T-cell (primary cell): ENCODE data around the gene PES1. TPM values are rescaled to one million over a fixed set of nuclear protein-coding genes. Genes with fewer than 3 reads are reported as not detected.

Experiments
- ATAC-seq, 4 experiments: fragments of 200-7000 bp in 3 of 4; fragments of 150-1000 bp in 1 of 4; cut with Tn5 transposase; replicated peaks in 1 of 4; 1 replicate in 3 of 4; 2 replicates in 1 of 4; pipeline ENCODE4 v1.10.0; 2021; ENCODE audit warnings: moderate library complexity in 3 of 4, mild to moderate bottlenecking in 2 of 4, moderate number of reproducible peaks in 1 of 4
- CTCF ChIA-PET, 2 donors: fragments of 300-600 bp; sonication (Branson Sonifier 250); formaldehyde crosslinking; loops; one replicate each; lab custom pipeline; 2022; ENCODE audit warnings: antibody characterized with exemption in 2 of 2; lab: Charles Lee
- POLR2A ChIA-PET, 2 donors: fragments of 300-600 bp; sonication (Branson Sonifier 250); formaldehyde crosslinking; loops; one replicate each; lab custom pipeline; 2022; ENCODE audit warnings: antibody characterized with exemption in 2 of 2; lab: Charles Lee
- DNase-seq, 35 experiments: peaks; one replicate each; pipeline versions ENCODE4 v3.0.0 to v3.0.0-alpha.2; 2013 to 2023
- H3K27ac ChIP-seq: one replicate; pipeline ENCODE4 v1.5.1; 2013; ENCODE audit warnings: low read length
- H3K27me3 ChIP-seq, 2 experiments: replicated peaks in 1 of 2; 1 replicate in 1 of 2; 2 replicates in 1 of 2; pipeline versions ENCODE4 v1.6.1 to v1.7.0; 2013; ENCODE audit warnings: low read length in 1 of 2, mixed read lengths in 1 of 2; ENCODE audit not compliant: control insufficient read depth in 2 of 2, insufficient read depth in 2 of 2; ENCODE audit errors: extremely low read depth in 1 of 2
- H3K36me3 ChIP-seq, 2 donors: 1 replicate in 1 of 2; 2 replicates in 1 of 2; pipeline versions ENCODE4 v1.6.1 to v1.7.0; 2013; ENCODE audit warnings: low read length in 1 of 2; ENCODE audit not compliant: control insufficient read depth in 2 of 2, insufficient read depth in 1 of 2; ENCODE audit errors: extremely low read depth in 1 of 2
- H3K4me1 ChIP-seq, 2 experiments: 1 replicate in 1 of 2; 2 replicates in 1 of 2; pipeline versions ENCODE4 v1.6.1 to v1.7.0; 2013; ENCODE audit warnings: low read length in 2 of 2, mixed read lengths in 1 of 2; ENCODE audit not compliant: insufficient read depth in 2 of 2, control insufficient read depth in 1 of 2; ENCODE audit errors: extremely low read depth in 1 of 2
- H3K4me3 ChIP-seq, 2 donors: 1 replicate in 1 of 2; 2 replicates in 1 of 2; pipeline versions ENCODE4 v1.5.1 to v1.7.0; 2013; ENCODE audit warnings: mild to moderate bottlenecking in 2 of 2, low read length in 1 of 2, moderate library complexity in 1 of 2; ENCODE audit not compliant: control insufficient read depth in 1 of 2; ENCODE audit errors: extremely low read depth in 1 of 2
- H3K9me3 ChIP-seq: 2 replicates; pipeline ENCODE4 v1.7.0; 2013
- H3K27ac Mint-ChIP-seq, 2 donors: one replicate each; pipeline ENCODE4 v1.8.0; 2020 to 2021; ENCODE audit warnings: mild to moderate bottlenecking in 2 of 2, mixed read lengths in 2 of 2
- H3K27me3 Mint-ChIP-seq, 2 donors: one replicate each; pipeline ENCODE4 v1.8.0; 2021 to 2022; ENCODE audit warnings: mixed read lengths in 2 of 2
- H3K36me3 Mint-ChIP-seq: one replicate; pipeline ENCODE4 v1.8.0; 2021; ENCODE audit warnings: mixed read lengths
- H3K4me1 Mint-ChIP-seq, 3 donors: one replicate each; pipeline ENCODE4 v1.8.0; 2020 to 2022; ENCODE audit warnings: mixed read lengths in 3 of 3, mild to moderate bottlenecking in 1 of 3
- H3K4me3 Mint-ChIP-seq, 3 donors: one replicate each; pipeline ENCODE4 v1.8.0; 2020 to 2022; ENCODE audit warnings: mild to moderate bottlenecking in 3 of 3, mixed read lengths in 3 of 3, moderate library complexity in 3 of 3
- H3K9me3 Mint-ChIP-seq, 3 donors: one replicate each; pipeline ENCODE4 v1.8.0; 2020 to 2022; ENCODE audit warnings: mixed read lengths in 3 of 3
- WGBS: methylation state at CpG from one replicate; pipeline ENCODE4 v1.1.5; 2013; ENCODE audit warnings: missing lambda C conversion rate; ENCODE audit not compliant: insufficient coverage; 5-methylcytosine and 5-hydroxymethylcytosine counted together
- total RNA-seq, 35 experiments: library from RNA in 6 of 35; stranded (reverse) in 6 of 35; fragments of 120-200 nt in 1 of 35; gene quantifications; one replicate each; pipeline versions ENCODE4 v1.2.1 to v1.2.4 and lab custom pipeline; 2013 to 2026

PES1 gene
- total RNA-seq, 5 donors from 2014 or later (not counting 1 experiment from before 2014, with no cell fraction given), result 36.0 to 66.2 (median 63.1) TPM

GRCh38 chr22:30606455-30607299 is 15.0 kb upstream of the PES1 start, which contains the start of gene TCN2:
TCN2 (plus strand) TSS chr22:30607174; CDS start chr22:30607332, 158 bp downstream.
- peak in 24 of 35 experiments; percentile 3 to 37 (median 14) for DNase-seq
- Mint-ChIP-seq H3K4me1 (peaks cover 20 to 29% (median 27%) of the 10 kb centered on the region in 3 donors), H3K4me3 (peak within 1 kb of the TSS; percentile 79 to 92 (median 80)), H3K9me3 (no peaks in the 10 kb centered on the region), H3K27me3 (peaks cover 0 to 10% of the 10 kb centered on the region in 2 donors), H3K27ac (peak within 1 kb of the TSS in 1 of 2 donors; percentile 81), H3K36me3 (no peaks in the 10 kb centered on the region)
- no peak within 1 kb of the TSS for H3K27ac ChIP-seq
- peaks cover 0 to 25% of the 10 kb centered on the region in 2 experiments for H3K27me3 ChIP-seq
- H3K36me3 ChIP-seq, result no peaks in the 10 kb centered on the region
- no peaks in the 10 kb centered on the region for H3K9me3 ChIP-seq
- peak within 1 kb of the TSS; percentile 26 to 56 for H3K4me3 ChIP-seq
- WGBS, result 16% methylated on average over 13 of the region's 24 CpGs
- ChIA-PET POLR2A (interaction anchor here in 1 of 2 donors (0.6 kb wide), 1 partner anchor 626 kb away, joined by 6 read pairs; no protein-coding TSS in a partner anchor), CTCF (interaction anchor here (0.5 to 1.2 kb wide), 6 partner anchors 17 to 1883 kb away, joined by 3 to 10 read pairs (median 4); no protein-coding TSS in a partner anchor)
- H3K4me1 ChIP-seq, result peaks cover 4 to 21% of the 10 kb centered on the region in 2 experiments
- ATAC-seq, result peak; percentile 63 to 76 (median 71)

GRCh38 chr22:30605449-30606110 is 13.9 kb upstream of the PES1 start:
- 0% methylated on average over 1 of the region's 9 CpGs for WGBS
- Mint-ChIP-seq H3K27me3 (peaks cover 0 to 9% of the 10 kb centered on the region in 2 donors), H3K4me3 (peak overlapping the region; percentile 13 to 92 (median 47)), H3K9me3 (no peaks in the 10 kb centered on the region), H3K36me3 (no peaks in the 10 kb centered on the region), H3K27ac (peak overlapping the region in 1 of 2 donors; percentile 25), H3K4me1 (peaks cover 20 to 29% (median 27%) of the 10 kb centered on the region in 3 donors)
- no peak overlapping the region for H3K27ac ChIP-seq
- no peak overlapping the region for H3K4me3 ChIP-seq
- H3K36me3 ChIP-seq, result no peaks in the 10 kb centered on the region
- ATAC-seq (peak; percentile 33 to 49 (median 47)), DNase-seq (peak in 26 of 35 experiments; percentile 4 to 56 (median 30))
- H3K27me3 ChIP-seq, result peaks cover 0 to 23% of the 10 kb centered on the region in 2 experiments
- no peaks in the 10 kb centered on the region for H3K9me3 ChIP-seq
- H3K4me1 ChIP-seq, result peaks cover 4 to 21% of the 10 kb centered on the region in 2 experiments
- ChIA-PET CTCF (no interaction called here), POLR2A (no interaction called here)

GRCh38 chr22:30604723-30605122 is 13.0 kb upstream of the PES1 start:
- H3K4me3 ChIP-seq, result no peak overlapping the region
- no peaks in the 10 kb centered on the region for H3K9me3 ChIP-seq
- peaks cover 4 to 21% of the 10 kb centered on the region in 2 experiments for H3K4me1 ChIP-seq
- H3K27me3 Mint-ChIP-seq, result peaks cover 0 to 7% of the 10 kb centered on the region in 2 donors
- 71% methylated on average over 1 of the region's 2 CpGs for WGBS
- no peak overlapping the region for H3K27ac Mint-ChIP-seq
- H3K27ac ChIP-seq, result no peak overlapping the region
- H3K27me3 ChIP-seq, result peaks cover 0 to 17% of the 10 kb centered on the region in 2 experiments
- no peaks in the 10 kb centered on the region for H3K9me3 Mint-ChIP-seq
- ChIA-PET CTCF (interaction anchor here in 1 of 2 donors (0.6 kb wide), 1 partner anchor 15 kb away, joined by 3 read pairs; no protein-coding TSS in a partner anchor), POLR2A (interaction anchor here in 1 of 2 donors (0.6 kb wide), 1 partner anchor 719 kb away, joined by 4 read pairs; no protein-coding TSS in a partner anchor)
- H3K36me3 Mint-ChIP-seq, result no peaks in the 10 kb centered on the region
- H3K4me1 Mint-ChIP-seq, result peaks cover 20 to 29% (median 27%) of the 10 kb centered on the region in 3 donors
- no peaks in the 10 kb centered on the region for H3K36me3 ChIP-seq
- no peak overlapping the region for H3K4me3 Mint-ChIP-seq
- ATAC-seq, result no peak
- no peak for DNase-seq

- Mint-ChIP-seq H3K36me3 (no peaks in the 10 kb centered on the region), H3K4me1 (peaks cover 20 to 29% (median 24%) of the 10 kb centered on the region in 3 donors), H3K4me3 (no peak overlapping the region), H3K27ac (no peak overlapping the region), H3K9me3 (no peaks in the 10 kb centered on the region), H3K27me3 (peaks cover 0 to 2% of the 10 kb centered on the region in 2 donors)
- Histone ChIP-seq H3K4me3 (no peak overlapping the region), H3K27me3 (peaks cover 0 to 11% of the 10 kb centered on the region in 2 experiments), H3K27ac (no peak overlapping the region), H3K4me1 (peaks cover 4 to 21% of the 10 kb centered on the region in 2 experiments), H3K9me3 (no peaks in the 10 kb centered on the region), H3K36me3 (no peaks in the 10 kb centered on the region)
- WGBS, result 100% methylated on average over 2 of the region's 3 CpGs
- ChIA-PET POLR2A (no interaction called here), CTCF (interaction anchor here in 1 of 2 donors (0.6 kb wide), 1 partner anchor 14 kb away, joined by 3 read pairs; no protein-coding TSS in a partner anchor)
- DNase-seq (no peak), ATAC-seq (no peak)
Measured at GRCh38 chr22:30603801-30604200, 12.1 kb upstream of the PES1 start.

- Mint-ChIP-seq H3K4me3 (no peak overlapping the region), H3K27me3 (peaks cover 0 to 2% of the 10 kb centered on the region in 2 donors), H3K4me1 (peaks cover 15 to 21% (median 18%) of the 10 kb centered on the region in 3 donors), H3K9me3 (no peaks in the 10 kb centered on the region), H3K36me3 (no peaks in the 10 kb centered on the region), H3K27ac (no peak overlapping the region)
- DNase-seq (peak in 2 of 35 experiments; percentile 2 to 54), ATAC-seq (peak in 1 of 4 experiments; percentile 67)
- WGBS, result no CpG with 5 or more reads among the region's 3 CpGs
- ChIA-PET POLR2A (interaction anchor here in 1 of 2 donors (0.7 kb wide), 1 partner anchor 34 kb away, joined by 9 read pairs; the partner anchor contains the start of gene SLC35E4), CTCF (interaction anchor here in 1 of 2 donors (0.6 to 0.7 kb wide), 3 partner anchors 12 to 992 kb away, joined by 3 to 4 read pairs (median 4); no protein-coding TSS in a partner anchor)
- H3K27ac ChIP-seq, result no peak overlapping the region
- H3K9me3 ChIP-seq, result no peaks in the 10 kb centered on the region
- peaks cover under 1 to 12% of the 10 kb centered on the region in 2 experiments for H3K4me1 ChIP-seq
- no peak overlapping the region for H3K4me3 ChIP-seq
- H3K36me3 ChIP-seq, result no peaks in the 10 kb centered on the region
- H3K27me3 ChIP-seq, result peaks cover 0 to 5% of the 10 kb centered on the region in 2 experiments
Measured at GRCh38 chr22:30602049-30602448, 10.3 kb upstream of the PES1 start.
